Endothelial cell of umbilical vein (primary cell): ENCODE results near the gene ACVRL1. TPM values are rescaled to one million over a fixed set of nuclear protein-coding genes. Genes with fewer than 3 reads are reported as not detected.

Experiments
- BruUV-seq: library from RNA; stranded (reverse); fragments of 400-500 nt; replicated peaks from 2 replicates; lab custom pipeline; 2021; lab: Mats Ljungman, UMichigan
- CTCF ChIA-PET: fragments of 300-600, 350-600 bp; sonication (Branson Sonifier 250); formaldehyde crosslinking; loops from one replicate; lab custom pipeline; 2021; ENCODE audit warnings: antibody characterized with exemption, inconsistent platforms; lab: Charles Lee
- POLR2A ChIA-PET: fragments of 300-600, 350-600 bp; sonication (Branson Sonifier 250); formaldehyde crosslinking; loops from one replicate; lab custom pipeline; 2021; ENCODE audit warnings: antibody characterized with exemption, inconsistent platforms; lab: Charles Lee
- DNase-seq: peaks from one replicate; pipeline ENCODE4 v3.0.0-alpha.2; 2011; ENCODE audit warnings: low read depth, low spot score
- FAIRE-seq: peaks from 2 replicates; lab custom pipeline; 2011; peaks lifted over from hg19 to GRCh38; lab: Jason Lieb, UNC
- H2AFZ ChIP-seq: 2 replicates; pipeline ENCODE4 v1.6.0; 2012; ENCODE audit warnings: low read depth, low read length, control low read depth, inconsistent platforms
- H3K27ac ChIP-seq: 2 replicates; pipeline ENCODE4 v1.5.1; 2011; ENCODE audit warnings: low read depth, mild to moderate bottlenecking, control low read depth, low read length, moderate library complexity; ENCODE audit not compliant: insufficient read depth
- H3K27me3 ChIP-seq, 2 experiments: 2 replicates each; pipeline versions ENCODE4 v1.6.0 to v1.6.1; 2011; ENCODE audit warnings: low read length in 2 of 2, mixed read lengths in 1 of 2; ENCODE audit not compliant: control insufficient read depth in 2 of 2, insufficient read depth in 2 of 2
- H3K36me3 ChIP-seq, 2 experiments: 2 replicates in 1 of 2; 3 replicates in 1 of 2; pipeline ENCODE4 v1.5.1; 2011; ENCODE audit warnings: low read length in 2 of 2, mild to moderate bottlenecking in 1 of 2, moderate library complexity in 1 of 2; ENCODE audit not compliant: control insufficient read depth in 2 of 2, insufficient read depth in 2 of 2; ENCODE audit errors: extremely low read depth in 1 of 2
- H3K4me1 ChIP-seq: 3 replicates; pipeline ENCODE4 v1.5.1; 2011; ENCODE audit warnings: mild to moderate bottlenecking, low read length; ENCODE audit not compliant: control insufficient read depth, insufficient read depth; ENCODE audit errors: extremely low read depth
- H3K4me2 ChIP-seq: 2 replicates; pipeline ENCODE4 v1.6.1; 2011; ENCODE audit warnings: low read length, control low read depth, mixed read lengths; ENCODE audit not compliant: insufficient read depth
- H3K4me3 ChIP-seq, 3 experiments: fragments of 200-600 bp in 1 of 3; sonication (generic), shearing (Covaris generic) in 1 of 3; replicated peaks in 1 of 3; 2 replicates each; pipeline ENCODE4 v1.5.1; 2011 to 2016; ENCODE audit warnings: control low read depth in 3 of 3, low read length in 3 of 3, mild to moderate bottlenecking in 2 of 3, inconsistent platforms in 1 of 3, low read depth in 1 of 3, moderate library complexity in 1 of 3; ENCODE audit not compliant: insufficient read depth in 1 of 3
- H3K79me2 ChIP-seq: 2 replicates; pipeline ENCODE4 v1.6.0; 2012; ENCODE audit warnings: low read length, inconsistent platforms; ENCODE audit not compliant: control insufficient read depth, insufficient read depth
- H3K9ac ChIP-seq: replicated peaks from 2 replicates; pipeline ENCODE3; 2011; ENCODE audit warnings: low read length, control low read depth; ENCODE audit not compliant: insufficient read depth; ENCODE audit errors: extremely low read depth
- H3K9me1 ChIP-seq: replicated peaks from 3 replicates; pipeline ENCODE4 v1.6.0; 2011; ENCODE audit warnings: mild to moderate bottlenecking, low read length; ENCODE audit not compliant: control insufficient read depth, insufficient read depth; ENCODE audit errors: extremely low read depth
- H3K9me3 ChIP-seq: replicated peaks from 2 replicates; pipeline ENCODE4 v1.5.1; 2012; ENCODE audit warnings: low read length, inconsistent platforms; ENCODE audit not compliant: control insufficient read depth, insufficient read depth
- H4K20me1 ChIP-seq: replicated peaks from 2 replicates; pipeline ENCODE3; 2011; ENCODE audit warnings: mild to moderate bottlenecking, low read length; ENCODE audit not compliant: control insufficient read depth, insufficient read depth; ENCODE audit errors: extremely low read depth
- CTCF ChIP-seq, 2 donors: IDR thresholded peaks; 1 replicate in 1 of 2; 2 replicates in 1 of 2; pipeline ENCODE4 v1.5.1; 2011; ENCODE audit warnings: low read length in 2 of 2, mild to moderate bottlenecking in 2 of 2, moderate library complexity in 2 of 2, control low read depth in 1 of 2, inconsistent platforms in 1 of 2, low read depth in 1 of 2; ENCODE audit not compliant: insufficient read depth in 1 of 2; ENCODE audit errors: extremely low read depth in 1 of 2
- EZH2 ChIP-seq: IDR thresholded peaks from 2 replicates; pipeline ENCODE4 v1.6.1; 2012; ENCODE audit warnings: borderline replicate concordance, low read depth, mild to moderate bottlenecking, moderate library complexity, low read length, inconsistent platforms; ENCODE audit not compliant: severe bottlenecking
- FOS ChIP-seq: IDR thresholded peaks from 2 replicates; pipeline ENCODE4 v1.6.1; 2011; ENCODE audit warnings: mild to moderate bottlenecking, low read length, moderate library complexity, borderline replicate concordance; ENCODE audit not compliant: insufficient read depth
- GATA2 ChIP-seq: IDR thresholded peaks from 2 replicates; pipeline ENCODE4 v1.7.0; 2011; ENCODE audit warnings: low read depth, mild to moderate bottlenecking, moderate library complexity, mixed read lengths, low read length; ENCODE audit not compliant: insufficient read length, insufficient read depth
- JUN ChIP-seq: IDR thresholded peaks from 2 replicates; pipeline ENCODE4 v1.6.1; 2011; ENCODE audit warnings: borderline replicate concordance, low read depth; ENCODE audit not compliant: insufficient read length, insufficient read depth
- MYC ChIP-seq: IDR thresholded peaks from one replicate; pipeline ENCODE4 v1.6.1; 2011; ENCODE audit warnings: mild to moderate bottlenecking, low read depth, low read length
- POLR2A ChIP-seq: IDR thresholded peaks from 2 replicates; pipeline ENCODE4 v1.6.1; 2012; ENCODE audit warnings: low read depth, mild to moderate bottlenecking, control low read depth, low read length
- POLR2AphosphoS5 ChIP-seq: IDR thresholded peaks from 2 replicates; pipeline ENCODE4 v1.6.1; 2012; ENCODE audit warnings: low read depth, mild to moderate bottlenecking, control low read depth, low read length, moderate library complexity; ENCODE audit not compliant: insufficient read depth
- dilution Hi-C: fragments of 300-500 bp; cut with MboI; formaldehyde crosslinking; loops from one replicate; pipeline ENCODE4 v1.15.0; 2019; ENCODE audit warnings: low sequenced_read_pairs; ENCODE audit not compliant: extremely low pct_ligation_motif_present
- intact Hi-C: fragments of 100-400 bp; cut with micrococcal nuclease; formaldehyde crosslinking; loops from one replicate; pipeline ENCODE4 v1.10.0; 2022
- polyA plus RNA-seq, 4 experiments: library from polyadenylated mRNA; depleted of rRNA in 3 of 4; stranded (reverse) in 3 of 4; unstranded in 1 of 4; fragments of >200 nt; gene quantifications; 2 replicates each; pipeline versions ENCODE4 v1.2.1 to v1.2.3, GENCODE V29; 2011 to 2012; ENCODE audit warnings: missing spikeins in 1 of 4
- total RNA-seq: library from RNA; stranded (reverse); gene quantifications from 2 replicates; pipeline ENCODE4 v1.2.3, GENCODE V29; 2021
- TF ChIP-seq, protein P1 (sequence below): IDR thresholded peaks from 2 replicates; pipeline ENCODE4 v1.6.1; 2011; ENCODE audit not compliant: insufficient read depth, insufficient read length

Gene ACVRL1
- total and polyA plus RNA-seq, 2 donors (not counting 3 experiments of a cell fraction or from before 2014, with no cell fraction given) = 355 to 404 TPM

DNA sequence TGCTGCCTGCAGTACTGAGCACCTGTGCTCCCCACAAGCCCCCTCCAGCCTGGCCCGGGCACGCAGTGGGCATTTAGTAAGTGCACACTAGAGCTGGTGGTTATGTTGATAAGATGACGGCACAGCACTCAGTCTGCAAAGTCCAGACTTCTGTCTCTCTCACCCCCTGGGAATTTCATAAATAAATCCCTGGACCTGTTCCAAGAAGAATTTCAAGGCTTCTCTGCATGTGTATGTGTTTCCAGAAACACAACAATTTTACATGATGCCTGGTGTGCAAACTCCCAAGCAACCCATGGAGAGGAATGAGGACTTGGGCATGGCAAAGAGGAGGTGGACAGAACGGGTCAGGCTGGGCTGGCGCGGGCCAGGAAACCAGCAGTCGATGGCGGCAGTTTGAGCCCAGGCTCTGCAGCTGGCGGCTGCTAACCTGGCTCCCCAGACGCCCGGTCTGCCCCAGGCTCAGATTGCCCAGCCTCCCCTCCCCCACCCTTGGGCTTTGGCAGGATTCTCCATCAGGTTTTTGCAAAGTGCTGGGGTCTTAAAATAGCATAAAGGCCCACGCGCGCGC is 33.8 kb downstream of the ACVRL1 start:
- BruUV-seq = no TSS peak
- ChIA-PET CTCF (interaction anchor here (1.4 kb wide), 1 partner anchor 14 kb away, joined by 6 read pairs; no protein-coding TSS in a partner anchor), POLR2A (no interaction called here)
- no peaks in the 10 kb centered on the region for H4K20me1 ChIP-seq
- no peak for TF ChIP-seq FOS
- no peak for TF ChIP-seq JUN
- TF ChIP-seq MYC = no peak
- TF ChIP-seq GATA2 = no peak
- TF ChIP-seq POLR2A = no peak
- DNase-seq = no peak
- dilution Hi-C loops (no loop called here), intact Hi-C loops (no loop called here)
- H2AFZ ChIP-seq = no peak overlapping the region
- H3K4me3 ChIP-seq = no peak overlapping the region
- no peaks in the 10 kb centered on the region for H3K27me3 ChIP-seq
- H3K9ac ChIP-seq = no peak overlapping the region
- H3K27ac ChIP-seq = no peak overlapping the region
- no peak overlapping the region for H3K4me2 ChIP-seq
- H3K9me1 ChIP-seq = no peaks in the 10 kb centered on the region
- FAIRE-seq = no peak
- peaks cover 3% of the 10 kb centered on the region for H3K9me3 ChIP-seq
- no peaks in the 10 kb centered on the region for H3K79me2 ChIP-seq
- no peaks in the 10 kb centered on the region for H3K4me1 ChIP-seq
- H3K36me3 ChIP-seq = no peaks in the 10 kb centered on the region

DNA sequence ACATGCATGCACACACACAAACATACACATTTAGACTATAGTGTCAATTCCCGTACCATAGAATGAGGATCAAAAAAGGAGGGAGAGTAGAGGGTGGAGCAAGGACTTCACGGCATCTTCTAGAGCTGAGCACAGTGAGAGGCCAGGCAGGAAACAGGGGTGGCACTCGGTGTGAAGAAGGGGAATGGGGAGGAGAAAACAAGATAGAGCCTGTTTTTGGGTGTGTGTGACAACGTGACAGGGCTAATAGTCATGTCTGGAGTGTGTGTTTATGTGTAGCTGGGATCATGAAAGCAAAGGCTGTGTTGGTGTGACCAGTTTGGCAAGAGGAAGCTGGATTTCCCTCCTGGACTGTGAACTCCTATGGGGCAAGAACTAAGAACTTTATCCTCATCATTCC is 34.3 kb downstream of the ACVRL1 start:
- dilution Hi-C loops = no loop called here
- no peaks in the 10 kb centered on the region for H3K4me1 ChIP-seq
- POLR2A ChIA-PET = no interaction called here
- H3K9me3 ChIP-seq = peaks cover 3% of the 10 kb centered on the region
- no peak overlapping the region for H3K4me3 ChIP-seq
- CTCF ChIA-PET = interaction anchor here (0.9 to 1.4 kb wide), 2 partner anchors 9 to 14 kb away, joined by 3 to 6 read pairs; no protein-coding TSS in a partner anchor
- H3K9ac ChIP-seq = no peak overlapping the region
- H2AFZ ChIP-seq = no peak overlapping the region
- no peaks in the 10 kb centered on the region for H3K36me3 ChIP-seq
- no peak overlapping the region for H3K27ac ChIP-seq
- TF ChIP-seq POLR2AphosphoS5 (no peak), CTCF (IDR thresholded peaks at IDR 0.05; ENCODE audit: extremely low read depth in 1 of 2, insufficient read depth in 1 of 2, low read depth in 1 of 2, low read length in 2 of 2) (no peak), GATA2 (no peak), POLR2A (no peak), EZH2 (no peak)
- TF ChIP-seq, protein P1, sequence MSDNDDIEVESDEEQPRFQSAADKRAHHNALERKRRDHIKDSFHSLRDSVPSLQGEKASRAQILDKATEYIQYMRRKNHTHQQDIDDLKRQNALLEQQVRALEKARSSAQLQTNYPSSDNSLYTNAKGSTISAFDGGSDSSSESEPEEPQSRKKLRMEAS = no peak
- H3K9me1 ChIP-seq = no peaks in the 10 kb centered on the region
- no peaks in the 10 kb centered on the region for H3K79me2 ChIP-seq
- DNase-seq (no peak), FAIRE-seq (no peak)
- no TSS peak for BruUV-seq
- H3K27me3 ChIP-seq = no peaks in the 10 kb centered on the region
- H3K4me2 ChIP-seq = no peak overlapping the region
- intact Hi-C loops = no loop called here
- H4K20me1 ChIP-seq = no peaks in the 10 kb centered on the region
